ENCODE measurements around the gene RNU6-7.

Gene RNU6-7

DNA sequence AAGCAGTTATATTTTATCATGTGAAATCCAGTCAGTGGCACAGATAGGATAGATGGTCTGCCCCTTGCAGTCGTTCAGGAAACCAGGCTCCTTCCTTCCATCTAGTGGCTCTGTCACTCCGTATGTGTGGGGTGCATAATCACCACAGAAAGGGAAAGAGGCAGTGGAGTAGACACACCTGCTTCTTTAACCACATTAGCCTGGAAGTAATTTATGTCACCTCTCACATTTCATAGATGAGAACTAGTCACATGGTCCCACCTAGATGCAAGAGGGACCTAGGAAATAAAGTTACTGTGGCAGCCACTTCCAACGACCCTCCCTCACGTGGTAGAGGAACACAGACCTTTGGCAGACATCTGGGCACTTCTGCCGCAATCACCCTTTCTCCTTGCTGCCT is 15.5 kb downstream of the RNU6-7 start:
- Histone ChIP-seq H3K36me3 (replicated peaks) (no peaks in the 10 kb centered on the region), H3K4me3 (ENCODE audit: low read depth, low read length) (no peak overlapping the region), H3K27me3 (replicated peaks) (no peaks in the 10 kb centered on the region), H3K27ac (no peak overlapping the region)
- TF ChIP-seq, protein P1, sequence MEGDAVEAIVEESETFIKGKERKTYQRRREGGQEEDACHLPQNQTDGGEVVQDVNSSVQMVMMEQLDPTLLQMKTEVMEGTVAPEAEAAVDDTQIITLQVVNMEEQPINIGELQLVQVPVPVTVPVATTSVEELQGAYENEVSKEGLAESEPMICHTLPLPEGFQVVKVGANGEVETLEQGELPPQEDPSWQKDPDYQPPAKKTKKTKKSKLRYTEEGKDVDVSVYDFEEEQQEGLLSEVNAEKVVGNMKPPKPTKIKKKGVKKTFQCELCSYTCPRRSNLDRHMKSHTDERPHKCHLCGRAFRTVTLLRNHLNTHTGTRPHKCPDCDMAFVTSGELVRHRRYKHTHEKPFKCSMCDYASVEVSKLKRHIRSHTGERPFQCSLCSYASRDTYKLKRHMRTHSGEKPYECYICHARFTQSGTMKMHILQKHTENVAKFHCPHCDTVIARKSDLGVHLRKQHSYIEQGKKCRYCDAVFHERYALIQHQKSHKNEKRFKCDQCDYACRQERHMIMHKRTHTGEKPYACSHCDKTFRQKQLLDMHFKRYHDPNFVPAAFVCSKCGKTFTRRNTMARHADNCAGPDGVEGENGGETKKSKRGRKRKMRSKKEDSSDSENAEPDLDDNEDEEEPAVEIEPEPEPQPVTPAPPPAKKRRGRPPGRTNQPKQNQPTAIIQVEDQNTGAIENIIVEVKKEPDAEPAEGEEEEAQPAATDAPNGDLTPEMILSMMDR (IDR thresholded peaks at IDR 0.05; ENCODE audit: low read depth, low read length, missing control alignments): no peak
- in situ Hi-C loops (cut with HindIII; ENCODE audit: low pct_ligation_motif_present, low sequenced_read_pairs): no loop called here
- no peak for DNase-seq

DNA sequence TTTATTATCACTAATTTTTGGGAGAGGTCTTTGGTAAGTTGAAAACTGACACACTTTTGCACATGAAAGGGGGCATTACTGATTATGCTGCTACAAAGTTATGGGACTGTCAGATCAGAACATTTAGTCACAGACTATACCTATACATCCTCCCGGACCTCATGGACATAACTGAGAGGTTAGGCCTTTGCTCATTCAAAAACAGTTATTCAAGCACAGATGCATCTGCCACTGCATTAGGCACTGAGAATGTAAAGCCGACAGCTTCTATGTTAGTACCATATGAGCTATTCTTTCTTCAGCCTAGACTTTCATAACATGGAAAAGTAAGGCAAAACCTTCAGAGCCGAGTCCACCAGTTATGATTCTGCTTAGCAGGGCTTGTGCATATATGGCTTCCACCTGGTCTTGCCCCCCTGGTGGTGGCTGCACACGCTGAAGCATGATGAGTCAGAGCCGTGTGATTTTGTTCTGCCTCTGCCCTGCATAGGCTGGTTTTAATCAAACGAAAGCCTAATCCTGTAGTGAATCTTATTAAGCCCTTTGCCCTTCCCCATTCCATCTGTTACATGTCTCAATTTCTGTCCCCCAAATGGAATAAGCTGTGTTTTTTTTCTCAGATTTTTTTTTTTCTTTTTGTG is 23.0 kb downstream of the RNU6-7 start:
- TF ChIP-seq, protein P1 (IDR thresholded peaks at IDR 0.05; ENCODE audit: low read depth, low read length, missing control alignments): peak; percentile 86
- in situ Hi-C loops (cut with HindIII; ENCODE audit: low pct_ligation_motif_present, low sequenced_read_pairs): no loop called here
- Histone ChIP-seq H3K36me3 (replicated peaks) (no peaks in the 10 kb centered on the region), H3K27ac (no peak overlapping the region), H3K4me3 (ENCODE audit: low read depth, low read length) (no peak overlapping the region), H3K27me3 (replicated peaks) (no peaks in the 10 kb centered on the region)
- DNase-seq: peak; percentile 54

DNA sequence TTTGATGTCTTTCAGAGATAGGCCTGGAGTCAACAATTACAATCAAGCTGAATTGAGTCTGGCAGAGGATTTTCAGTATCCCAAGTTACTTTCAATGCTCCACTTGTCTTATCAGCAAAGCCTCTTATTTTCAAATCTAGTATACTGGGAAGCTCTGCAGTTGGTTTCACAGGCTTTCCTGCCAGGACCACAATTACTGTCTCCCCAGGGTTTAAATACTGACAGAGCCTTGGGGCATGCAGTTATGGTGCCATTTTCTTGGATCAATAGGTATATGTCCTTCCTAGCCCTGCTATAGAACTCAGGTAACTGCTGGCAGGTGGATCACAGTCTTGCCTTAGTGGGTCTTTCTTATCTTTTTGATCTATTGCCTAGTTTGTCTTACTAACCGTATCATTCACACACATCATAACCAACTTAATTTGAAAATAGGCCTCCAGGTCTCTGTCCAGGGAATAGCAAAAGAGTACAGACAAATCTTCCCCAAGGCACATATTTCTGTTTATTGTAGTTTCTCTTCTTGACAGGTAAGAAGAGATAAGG is 23.6 kb downstream of the RNU6-7 start:
- Histone ChIP-seq H3K27ac (no peak overlapping the region), H3K36me3 (replicated peaks) (no peaks in the 10 kb centered on the region), H3K27me3 (replicated peaks) (no peaks in the 10 kb centered on the region), H3K4me3 (ENCODE audit: low read depth, low read length) (no peak overlapping the region)
- in situ Hi-C loops (cut with HindIII; ENCODE audit: low pct_ligation_motif_present, low sequenced_read_pairs): no loop called here
- DNase-seq: no peak
- TF ChIP-seq, protein P1 (IDR thresholded peaks at IDR 0.05; ENCODE audit: low read depth, low read length, missing control alignments): no peak

DNA sequence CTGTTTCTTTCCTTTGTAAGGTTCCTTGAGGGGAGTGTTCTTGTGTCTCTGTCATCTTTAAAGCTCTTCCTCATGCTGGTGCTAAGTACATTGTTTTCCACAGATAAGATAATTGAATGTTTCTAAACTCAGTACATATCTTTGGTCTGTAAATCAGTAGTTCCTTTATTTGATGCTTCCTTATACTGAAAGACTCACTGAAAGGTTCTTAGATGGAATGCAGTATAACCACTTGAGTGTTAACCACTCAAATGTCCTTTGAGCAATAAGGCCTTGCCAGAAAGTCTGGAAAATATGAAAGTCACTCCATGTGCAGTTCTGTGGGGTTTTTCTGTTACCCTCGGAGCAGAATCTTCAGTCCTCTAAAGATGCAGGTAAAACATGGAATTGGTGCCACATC is 24.2 kb downstream of the RNU6-7 start:
- in situ Hi-C loops (cut with HindIII; ENCODE audit: low pct_ligation_motif_present, low sequenced_read_pairs): no loop called here
- DNase-seq: no peak
- H3K4me3 ChIP-seq (ENCODE audit: low read depth, low read length): no peak overlapping the region
- no peak overlapping the region for H3K27ac ChIP-seq
- H3K27me3 ChIP-seq (replicated peaks): no peaks in the 10 kb centered on the region
- TF ChIP-seq, protein P1 (IDR thresholded peaks at IDR 0.05; ENCODE audit: low read depth, low read length, missing control alignments): no peak
- H3K36me3 ChIP-seq (replicated peaks): no peaks in the 10 kb centered on the region

DNA sequence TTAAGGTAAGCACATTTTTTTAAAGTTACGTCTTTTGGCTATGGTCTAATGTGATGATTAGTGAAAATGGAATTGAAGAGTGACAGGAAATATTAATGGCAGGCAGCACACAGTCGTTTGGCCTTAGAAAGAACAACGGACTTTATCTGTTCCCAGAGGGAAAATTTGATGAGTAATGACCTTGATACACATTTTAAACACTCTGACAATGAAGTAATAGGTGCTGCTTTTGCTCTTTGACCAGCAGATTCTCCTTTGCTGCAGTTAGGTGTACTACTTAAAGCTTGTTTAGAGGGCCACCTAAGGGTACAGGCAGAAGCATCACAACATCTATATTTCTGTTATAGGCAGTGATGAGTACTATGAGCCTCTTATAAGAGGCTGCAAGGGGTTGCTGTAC is 28.3 kb downstream of the RNU6-7 start:
- DNase-seq: no peak
- TF ChIP-seq, protein P1 (IDR thresholded peaks at IDR 0.05; ENCODE audit: low read depth, low read length, missing control alignments): no peak

More for the DNA sequence above, 28.3 kb downstream of the RNU6-7 start:
- Histone ChIP-seq H3K27me3 (replicated peaks) (no peaks in the 10 kb centered on the region), H3K27ac (peak overlapping the region; percentile 57), H3K4me3 (ENCODE audit: low read depth, low read length) (no peak overlapping the region), H3K36me3 (replicated peaks) (no peaks in the 10 kb centered on the region)
- in situ Hi-C loops (cut with HindIII; ENCODE audit: low pct_ligation_motif_present, low sequenced_read_pairs): no loop called here

Measured in brain microvascular endothelial cell (primary cell).